Embryonic facial prominence (tissue), 1 donor: ENCODE results near the gene SRP9.
"Not testable (repeated sequence)": the region's sequence is repeated elsewhere in the genome, so short reads cannot be mapped to it uniquely, and the experiment has no call there.

Experiments used
- DNase-seq: peaks from one replicate; pipeline ENCODE4 v3.0.0-alpha.2; 2016; ENCODE audit errors: extremely low spot score

The SRP9 gene

DNA sequence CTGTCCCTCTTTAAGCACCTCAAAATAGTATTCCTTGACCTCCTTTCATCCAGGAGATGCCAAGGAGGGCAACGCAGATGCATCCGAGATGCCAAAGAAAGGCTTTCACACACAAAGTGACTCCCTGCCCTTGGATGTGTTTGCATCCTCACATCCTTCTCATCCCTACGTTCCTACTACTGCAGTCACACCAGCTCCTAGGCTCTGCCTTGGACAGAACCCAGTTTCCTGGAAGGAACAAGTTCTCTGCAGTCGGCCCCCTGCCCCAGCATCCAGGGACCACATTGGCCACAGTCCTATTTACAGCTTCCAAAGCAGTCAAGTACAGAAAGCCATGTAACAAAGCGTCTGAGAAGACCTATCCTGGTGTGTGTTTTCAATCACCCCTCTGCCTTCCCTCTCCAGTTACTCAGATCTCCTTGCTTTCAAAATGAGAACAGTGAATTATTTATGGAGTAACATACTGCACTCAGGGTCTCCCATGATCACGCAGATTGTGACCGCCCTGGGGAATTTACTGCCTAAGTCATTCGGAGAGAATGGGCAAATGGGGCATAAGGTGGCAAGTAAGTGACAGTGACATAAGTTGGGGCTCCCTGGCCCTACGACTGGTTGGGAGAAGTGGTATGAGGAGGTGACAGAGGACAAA, 21.8 kb upstream of the SRP9 start:
- DNase-seq: no peak

DNA sequence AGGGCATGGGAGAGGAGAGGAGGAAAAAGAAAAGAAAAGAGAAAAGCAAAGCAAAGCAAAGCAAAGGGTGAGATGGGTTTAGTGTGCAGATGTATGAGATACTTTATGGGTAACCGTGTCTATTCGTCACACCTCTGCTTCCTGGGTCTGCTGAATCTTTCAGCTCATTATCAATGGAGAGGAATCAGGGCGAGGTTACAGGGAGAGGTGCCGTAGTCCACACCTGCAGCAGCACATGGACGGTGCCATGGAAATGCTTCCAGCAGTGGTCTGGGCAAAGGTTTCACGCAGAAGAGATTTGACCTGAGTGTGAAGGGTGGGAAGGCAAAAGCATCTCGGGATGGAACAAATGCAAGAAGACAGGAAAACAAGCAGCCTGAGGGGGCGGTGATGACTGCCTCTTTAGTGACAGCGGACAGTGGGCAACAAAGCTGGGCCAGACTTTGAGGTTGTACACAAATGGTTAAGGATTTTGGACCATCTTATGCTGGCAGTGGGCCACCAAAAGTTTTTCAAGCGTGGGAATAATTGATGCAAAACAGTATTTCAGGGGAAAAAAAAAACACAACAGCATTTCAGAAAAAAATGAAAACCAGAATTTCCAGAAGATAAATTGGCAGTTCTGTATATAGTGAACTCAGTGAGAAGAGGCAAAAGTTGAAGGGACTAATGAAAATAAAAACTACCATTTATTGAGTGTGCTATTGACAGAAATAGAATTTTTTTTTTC, 19.5 kb upstream of the SRP9 start:
- no peak for DNase-seq

DNA sequence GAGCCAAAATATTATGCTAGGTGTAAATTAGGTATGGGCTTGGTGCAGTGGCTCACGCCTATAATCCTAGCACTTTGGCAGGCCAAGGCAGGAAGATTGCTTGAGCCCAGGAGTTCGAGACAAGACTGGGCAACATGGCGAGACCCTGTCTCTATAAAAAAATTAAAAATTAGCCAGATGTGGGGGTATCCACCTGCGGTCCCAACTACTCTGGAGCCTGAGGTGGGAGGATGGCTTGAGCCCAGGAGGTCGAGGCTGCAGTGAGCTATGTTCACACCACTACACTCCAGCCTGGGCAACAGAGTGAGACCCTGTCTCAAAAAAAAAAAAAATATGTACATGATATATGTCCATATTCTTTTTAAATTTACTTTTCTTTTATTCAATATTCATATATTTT, 17.7 kb upstream of the SRP9 start:
- not testable (repeated sequence) for DNase-seq

DNA sequence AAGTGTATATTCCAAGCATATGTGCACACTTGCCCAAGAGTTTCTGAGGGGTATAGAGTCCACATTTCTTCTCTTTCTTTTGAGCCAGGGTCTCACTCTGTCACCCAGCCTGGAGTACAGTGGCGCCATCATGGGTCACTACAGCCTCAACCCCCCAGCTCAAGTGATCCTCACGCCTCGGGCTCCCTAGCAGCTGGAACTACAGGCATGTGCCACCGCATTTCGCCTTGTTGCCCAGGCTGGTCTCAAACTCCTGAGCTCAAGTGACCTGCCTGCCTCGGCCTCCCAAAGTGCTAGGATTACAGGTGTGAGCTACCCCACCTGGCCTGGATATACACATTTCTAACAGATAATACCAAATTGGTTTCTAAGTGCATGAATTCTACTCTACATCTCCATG, 17.1 kb upstream of the SRP9 start:
- no peak for DNase-seq

DNA sequence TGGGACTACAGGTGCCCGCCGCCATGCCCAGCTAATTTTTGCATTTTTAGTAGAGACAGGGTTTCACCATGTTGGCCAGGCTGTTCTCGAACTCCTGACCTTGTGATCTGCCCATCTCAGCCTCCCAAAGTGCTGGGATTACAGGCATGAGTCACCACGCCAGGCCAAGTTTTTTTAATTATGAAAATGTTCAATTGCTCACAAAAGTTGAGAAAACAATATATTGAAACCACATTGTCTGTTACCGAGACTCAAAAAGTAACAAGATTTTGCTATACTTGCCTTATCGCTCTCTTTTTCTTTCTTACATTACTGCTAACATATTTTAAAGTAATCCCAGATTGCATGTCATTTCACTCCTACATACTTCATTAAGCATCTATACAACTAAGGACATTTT, 16.2 kb upstream of the SRP9 start:
- DNase-seq: not testable (repeated sequence)

DNA sequence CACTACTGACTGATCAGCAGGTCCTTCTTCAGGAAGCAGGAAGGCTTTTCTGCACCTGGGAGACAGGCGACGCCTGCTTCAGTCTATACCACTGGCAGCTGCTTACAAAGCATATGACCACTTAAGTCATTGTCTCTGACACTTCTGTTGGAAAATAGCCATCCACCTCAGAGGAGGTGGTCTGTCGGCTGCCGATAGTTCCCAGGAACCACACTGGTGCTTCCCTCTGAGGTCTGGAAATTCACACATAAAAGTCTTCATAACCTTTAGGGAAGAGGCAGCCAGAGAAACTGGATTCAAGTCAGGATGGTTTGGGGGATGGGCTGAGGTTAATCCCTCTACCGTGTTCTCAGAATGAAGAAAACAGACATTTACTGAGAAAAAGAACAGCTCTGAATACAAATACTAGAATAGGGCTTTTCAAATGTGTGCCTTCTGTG, 15.6 kb upstream of the SRP9 start:
- DNase-seq: no peak

DNA sequence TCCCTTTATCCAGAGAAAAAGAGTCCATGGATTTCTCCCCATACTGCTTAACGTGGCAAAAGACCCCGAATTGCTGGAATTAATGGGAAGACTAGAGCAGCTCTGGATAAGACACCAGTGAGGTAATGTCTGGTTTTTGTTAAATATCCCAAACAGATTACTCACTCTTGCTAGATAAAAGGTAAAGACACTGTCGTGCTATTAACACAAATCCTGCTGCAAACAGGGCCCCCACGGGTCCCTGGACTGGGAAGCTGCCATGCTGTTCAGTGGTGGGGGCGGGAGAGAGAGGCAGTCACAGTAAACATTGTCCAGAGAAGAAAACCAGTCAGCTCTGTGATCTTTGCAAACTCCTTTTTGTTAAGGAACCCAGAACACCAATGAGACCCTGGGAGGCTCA, 15.2 kb upstream of the SRP9 start:
- DNase-seq: peak; percentile 48

DNA sequence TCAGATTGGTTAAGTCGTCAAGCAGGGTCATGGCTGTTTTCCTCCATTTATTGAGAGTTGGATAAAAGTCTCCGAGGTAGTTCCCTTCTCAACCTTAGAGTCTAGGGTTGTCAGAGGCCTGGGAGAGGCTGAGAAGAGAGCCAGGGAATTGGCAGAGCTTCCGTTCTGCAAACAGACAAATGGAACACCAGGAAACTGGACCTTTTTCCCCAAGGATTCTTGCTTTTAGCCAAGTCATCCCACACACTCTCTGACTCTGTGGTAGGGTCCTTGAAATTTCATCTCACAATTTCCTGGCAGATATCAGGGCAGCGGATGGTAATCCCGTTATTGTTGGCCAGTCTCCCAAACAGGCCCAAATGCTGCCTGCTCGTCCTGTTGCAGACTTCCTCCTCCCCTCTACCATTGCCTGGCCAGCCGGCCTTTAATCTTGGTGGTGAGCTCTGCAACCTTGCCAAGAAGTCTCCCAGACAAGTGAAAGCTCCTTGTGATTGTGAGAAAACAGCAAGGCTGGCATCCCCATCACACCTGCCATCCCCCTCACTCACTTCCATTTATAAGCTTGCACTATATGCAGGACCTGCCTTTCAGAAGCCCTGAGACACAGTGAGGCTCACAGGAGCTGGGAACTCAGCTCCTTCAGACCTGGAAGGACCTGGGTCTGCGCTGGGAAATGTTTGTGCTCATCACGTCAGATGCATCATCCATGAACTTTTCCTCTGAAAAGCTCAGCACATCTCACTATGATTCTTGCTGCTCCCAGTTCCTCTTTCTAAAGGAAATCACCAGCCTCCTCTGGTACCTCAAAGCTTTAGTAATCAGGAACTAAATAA, 13.7 kb upstream of the SRP9 start:
- DNase-seq: no peak

DNA sequence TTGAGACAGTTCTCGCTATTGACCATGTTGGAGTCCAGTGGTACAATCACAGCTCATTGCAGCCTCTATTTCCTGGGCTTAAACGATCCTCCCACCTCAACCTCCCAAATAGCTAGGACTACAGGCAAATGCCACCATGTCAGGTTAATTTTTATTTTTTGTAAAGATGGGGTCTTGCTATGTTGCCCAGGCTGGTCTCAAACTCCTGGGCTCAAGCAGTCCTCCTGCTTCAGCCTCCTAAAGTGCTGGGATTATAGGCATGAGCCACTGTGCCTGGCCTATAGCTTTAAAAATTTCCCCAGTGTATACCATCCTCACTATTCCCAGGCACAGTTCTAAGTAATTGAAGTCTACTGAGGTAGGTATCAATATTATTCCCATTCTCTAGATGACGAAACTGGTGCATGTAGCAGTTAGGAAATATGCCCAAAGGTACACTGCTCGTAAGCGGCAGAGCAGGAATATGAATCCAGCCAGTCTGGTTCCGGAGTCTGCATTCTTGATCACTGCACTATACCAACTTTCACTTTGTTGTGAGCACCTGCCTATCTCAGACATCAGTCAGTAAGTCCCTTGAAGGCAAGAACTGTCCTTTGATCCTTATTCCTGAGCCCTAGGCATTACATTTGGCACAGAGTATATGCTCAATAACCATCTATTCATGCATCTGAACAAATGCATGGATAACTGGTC, 11.5 kb upstream of the SRP9 start:
- no peak for DNase-seq

DNA sequence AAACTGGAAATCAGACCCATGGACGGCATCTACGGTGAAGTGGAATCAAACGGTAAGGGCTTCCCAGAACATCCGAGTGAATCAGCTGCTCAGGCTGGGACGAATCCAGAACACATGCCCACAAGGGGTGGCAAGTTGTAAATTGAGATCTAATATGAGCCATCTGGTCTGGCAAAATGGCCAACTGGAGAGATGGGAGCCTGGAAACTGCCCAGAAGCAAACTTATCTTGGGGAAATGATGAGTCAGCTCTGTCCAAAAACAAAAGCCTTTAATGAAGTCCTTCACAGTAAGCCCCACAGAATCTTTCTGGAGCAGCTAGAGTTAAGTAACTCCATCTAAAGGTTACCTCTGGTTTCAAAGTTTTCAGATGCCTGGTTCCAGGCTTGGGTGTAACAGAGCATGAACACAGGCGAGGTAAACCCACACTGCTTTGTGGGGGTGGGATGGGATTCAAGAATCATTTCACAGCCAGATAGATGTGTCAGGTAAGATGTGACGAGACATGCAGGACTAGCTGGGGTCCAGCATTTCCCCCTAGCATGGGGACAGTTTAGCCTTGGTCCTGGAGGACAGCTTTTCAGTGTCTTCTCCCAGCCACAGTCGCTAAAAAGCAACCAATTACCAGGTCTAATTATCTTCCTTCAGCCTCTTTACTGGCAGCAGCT, 10.5 kb upstream of the SRP9 start:
- no peak for DNase-seq

DNA sequence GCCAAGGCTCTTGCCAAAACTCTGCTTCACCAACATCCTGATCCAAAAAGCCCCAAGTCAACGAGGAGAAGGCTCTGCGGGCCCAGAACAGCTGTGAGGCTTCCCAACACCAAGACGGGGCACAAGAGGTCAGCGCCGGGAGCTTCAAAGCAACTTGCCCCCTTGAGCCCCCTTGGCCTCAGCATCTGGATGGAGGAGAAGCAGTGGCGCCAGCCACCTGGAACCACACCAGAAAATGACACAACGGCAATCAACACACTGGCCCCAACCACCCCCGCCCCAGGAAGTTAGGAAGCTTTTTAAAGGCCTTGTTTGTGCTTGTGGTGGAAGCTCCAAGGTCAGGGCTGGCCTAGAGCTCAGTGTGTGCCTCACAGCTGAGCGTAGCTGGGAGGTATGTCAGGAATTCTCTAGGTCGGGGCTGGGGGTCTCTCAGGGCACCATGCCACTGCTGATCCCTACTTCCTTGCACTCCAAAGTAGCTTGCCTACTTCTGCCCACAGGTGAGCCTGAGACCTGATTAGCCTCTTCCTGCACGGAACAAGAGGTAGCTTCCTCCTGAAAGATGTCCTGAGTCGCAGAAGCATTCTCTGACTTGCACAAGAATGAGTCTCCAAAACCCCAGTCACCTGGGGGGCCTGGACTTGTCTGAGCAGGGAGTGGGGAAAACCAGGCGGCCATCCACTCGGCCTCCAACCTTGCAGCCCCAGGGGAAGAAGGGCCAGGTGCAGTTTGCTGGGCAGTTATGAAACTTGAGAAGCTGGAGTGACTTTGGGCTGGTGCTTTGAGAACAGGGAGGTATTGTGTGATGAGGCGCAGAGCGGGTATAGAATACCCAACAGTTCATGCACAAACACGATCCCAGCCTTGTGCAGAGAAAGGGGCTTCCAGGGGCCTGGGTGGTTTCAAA, 9.7 kb upstream of the SRP9 start:
- no peak for DNase-seq

DNA sequence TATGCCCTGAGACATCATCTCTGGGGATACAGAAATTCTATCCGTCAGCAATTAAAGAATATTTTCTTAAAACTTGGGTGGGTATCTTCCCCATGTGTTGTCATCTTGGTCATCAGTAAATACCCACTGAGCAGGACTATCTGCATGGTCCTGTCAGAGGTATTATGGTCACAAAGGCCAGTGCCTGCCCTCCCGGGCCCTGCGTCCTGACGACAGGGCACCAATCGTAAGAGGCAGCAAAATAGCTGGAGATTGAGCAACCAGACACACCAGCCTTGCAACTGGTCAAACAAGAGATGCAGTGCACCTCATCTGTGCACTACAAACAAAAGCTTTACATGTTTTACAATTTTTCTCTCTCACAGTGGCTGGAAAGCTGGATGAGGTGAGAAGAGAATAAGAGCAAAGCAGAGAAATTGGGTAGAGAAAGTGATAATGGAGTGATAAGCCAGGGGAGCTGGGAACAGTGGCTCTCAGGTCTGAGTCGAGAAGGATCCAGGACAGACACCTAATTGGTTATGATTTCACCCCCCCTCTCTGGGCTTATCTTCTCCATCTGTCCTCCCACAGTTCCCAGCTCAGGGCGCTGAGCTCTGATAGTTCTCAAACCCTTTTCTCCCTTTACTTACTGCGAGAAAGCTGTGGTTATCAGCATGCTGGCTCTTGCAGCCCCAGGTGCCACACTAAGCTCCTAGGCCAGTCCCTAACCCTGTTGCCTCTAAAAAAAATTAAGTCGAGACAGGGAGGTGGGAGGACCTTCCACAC, 8.8 kb upstream of the SRP9 start:
- no peak for DNase-seq

DNA sequence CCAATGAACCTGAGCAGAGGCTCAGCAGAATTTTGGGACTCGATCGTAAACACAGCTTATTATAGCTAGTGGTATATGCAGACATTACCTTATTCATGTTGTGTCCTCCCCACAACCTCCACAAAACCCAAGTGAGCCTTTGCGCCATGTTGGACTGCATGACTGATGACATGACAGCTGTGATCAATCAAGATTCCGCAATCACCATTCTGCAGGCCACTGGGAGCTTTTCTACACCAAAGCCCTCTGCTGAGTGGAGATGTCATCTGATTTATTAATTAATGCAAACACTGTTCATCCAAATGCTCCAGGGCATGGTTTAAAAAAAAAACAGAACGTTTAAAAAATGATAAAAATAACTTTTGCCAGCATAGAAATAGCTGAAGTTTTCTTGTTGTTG, 7.9 kb upstream of the SRP9 start:
- DNase-seq: no peak

DNA sequence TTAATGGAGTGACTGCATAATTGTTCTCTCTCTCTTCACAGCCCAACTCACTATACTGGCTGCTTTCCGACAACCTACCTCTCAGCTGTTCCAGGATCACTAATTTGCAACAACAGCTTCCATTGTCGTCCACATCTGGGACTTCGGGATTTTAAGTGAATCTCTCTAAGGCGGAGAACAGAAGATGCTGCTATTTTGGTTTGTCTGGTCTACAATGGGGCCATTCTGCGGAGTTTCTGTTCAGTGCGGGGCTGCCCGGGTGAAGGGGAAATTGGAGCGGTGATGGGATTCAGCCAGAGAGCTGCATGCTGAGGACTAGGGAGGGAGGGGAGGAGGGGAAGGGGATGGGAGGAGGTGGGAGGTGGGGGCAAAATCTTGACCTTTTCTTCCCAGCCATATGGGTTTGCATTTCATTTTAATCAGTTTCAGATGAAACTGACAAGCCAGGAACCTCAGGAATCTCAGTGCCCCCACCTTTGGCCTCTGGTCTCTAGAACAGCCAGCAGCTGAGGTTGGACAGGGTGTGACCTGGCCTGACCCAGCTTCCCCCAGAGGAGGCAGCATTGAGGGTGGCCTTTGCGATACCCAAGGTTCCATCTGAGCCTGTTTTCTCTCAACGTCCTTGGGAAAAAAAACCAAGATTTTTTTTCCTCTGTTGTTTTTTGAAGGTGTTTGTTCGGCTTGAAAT, 6.9 kb upstream of the SRP9 start:
- DNase-seq: no peak

DNA sequence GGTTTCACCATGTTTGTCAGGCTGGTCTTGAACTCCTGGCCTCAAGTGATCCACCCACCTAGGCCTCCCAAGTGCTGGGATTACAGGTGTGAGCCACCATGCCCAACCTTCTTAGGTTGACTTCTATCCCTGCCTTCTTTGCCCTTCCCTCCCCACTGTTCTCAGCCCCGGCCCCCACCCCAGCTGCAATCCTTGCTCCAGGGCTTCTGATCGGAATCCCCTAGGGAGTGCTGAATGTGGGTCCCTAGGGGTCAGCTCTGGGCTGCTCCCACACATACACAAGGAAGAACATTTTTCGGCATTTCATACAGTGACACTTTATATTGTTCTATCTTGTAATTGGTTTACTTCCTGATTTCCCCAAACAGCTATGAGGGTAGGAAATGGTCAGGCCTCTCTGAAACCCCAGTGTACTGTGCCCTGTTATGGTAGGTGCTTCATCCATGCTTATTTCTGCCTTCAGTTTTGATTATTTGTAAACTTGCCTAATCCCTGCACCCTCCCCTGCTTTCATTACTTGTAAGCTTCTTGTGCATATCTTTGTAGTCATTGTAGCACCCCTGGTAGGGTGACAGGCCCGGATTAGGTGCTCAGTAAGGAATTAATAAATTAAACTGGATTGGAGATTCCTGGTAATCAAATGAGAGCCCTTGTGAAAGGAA, 5.8 kb upstream of the SRP9 start:
- DNase-seq: no peak

DNA sequence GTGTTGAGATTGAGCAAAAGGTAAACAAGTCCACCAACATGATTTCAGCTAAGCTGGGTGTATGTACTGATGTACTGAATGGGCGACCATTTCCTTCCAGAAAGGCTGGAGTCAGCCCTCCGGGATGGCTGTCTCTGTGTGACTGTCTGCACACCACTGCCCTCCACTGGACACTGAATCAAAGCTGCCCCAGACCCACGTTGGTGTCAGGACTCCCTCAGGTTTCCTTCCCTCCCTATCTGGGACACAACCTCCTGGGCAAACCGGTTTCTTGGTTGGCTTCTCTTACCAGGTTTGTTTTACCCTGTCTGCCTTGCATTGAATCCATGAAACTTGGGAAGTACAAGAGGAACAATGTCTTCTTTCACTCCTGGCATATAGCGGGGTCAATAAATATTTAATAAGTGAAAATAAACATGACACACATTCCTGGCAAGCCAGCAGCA, 5.3 kb upstream of the SRP9 start:
- DNase-seq: peak; percentile 52

DNA sequence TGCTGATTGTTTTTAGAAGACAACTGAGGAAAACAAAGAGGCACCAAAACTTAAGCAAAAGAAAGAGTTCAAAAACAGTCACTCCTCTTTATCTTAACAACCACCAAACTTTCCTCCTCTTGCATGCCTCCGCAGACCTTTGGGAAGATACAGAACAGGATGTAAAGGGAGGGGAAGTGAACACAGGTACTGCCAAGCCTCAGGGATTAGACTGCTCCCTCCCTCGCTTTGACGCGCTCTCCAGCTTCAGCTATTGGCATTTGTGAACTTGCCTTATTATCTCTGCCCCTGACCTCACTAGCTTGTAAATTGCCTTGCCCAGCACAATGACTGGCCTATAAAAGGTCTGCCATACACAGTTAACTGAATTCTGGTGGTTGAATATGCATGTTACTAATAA, 4.8 kb upstream of the SRP9 start:
- no peak for DNase-seq

DNA sequence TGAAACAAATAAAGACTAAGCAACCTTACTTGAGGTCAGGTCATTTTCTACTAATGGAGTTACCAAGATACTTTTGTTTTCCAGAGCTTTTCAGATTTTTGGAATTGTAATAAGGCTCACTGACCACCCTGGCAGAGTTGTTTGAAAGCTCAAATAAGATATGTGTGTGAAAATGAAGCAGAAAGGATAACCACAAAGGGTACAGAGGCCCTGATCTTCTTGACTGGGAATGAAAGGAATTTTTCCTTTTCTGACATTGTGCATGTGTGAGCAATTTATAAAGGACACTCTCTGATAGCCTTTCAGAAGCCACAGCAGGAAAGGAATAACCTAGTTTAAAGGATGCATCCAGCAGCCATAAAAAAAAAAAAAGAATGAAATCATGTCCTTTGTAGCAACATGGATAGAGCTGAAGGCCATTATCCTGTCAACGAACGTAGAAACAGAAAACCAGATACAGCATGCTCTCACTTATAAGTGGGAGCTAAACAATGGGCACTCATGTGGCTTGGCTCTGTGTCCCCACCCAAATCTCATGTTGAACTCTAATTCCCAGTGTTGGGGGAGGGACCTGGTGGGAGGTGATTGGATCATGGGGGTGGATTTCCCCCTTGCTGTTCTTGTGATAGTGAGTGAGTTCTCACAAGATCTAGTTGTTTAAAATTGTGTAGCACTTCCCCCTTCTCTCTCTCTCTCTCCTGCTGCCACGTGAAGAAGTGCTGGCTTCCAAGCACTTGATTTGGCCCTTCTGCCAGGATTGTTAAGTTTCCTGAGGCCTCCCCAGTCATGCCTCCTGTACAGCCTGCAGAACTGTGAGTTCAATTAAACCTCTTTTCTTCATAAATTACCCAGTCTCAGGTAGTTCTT, 3.1 kb upstream of the SRP9 start:
- DNase-seq: no peak
